ENCODE measurements around the gene ABCB11. TPM values are rescaled to one million over a fixed set of nuclear protein-coding genes. Genes with fewer than 3 reads are reported as not detected.

ABCB11 gene
- total and polyA plus RNA-seq, 7 donors, result 0.01 to 0.12 (median 0.04) TPM; not detected in 2

DNA sequence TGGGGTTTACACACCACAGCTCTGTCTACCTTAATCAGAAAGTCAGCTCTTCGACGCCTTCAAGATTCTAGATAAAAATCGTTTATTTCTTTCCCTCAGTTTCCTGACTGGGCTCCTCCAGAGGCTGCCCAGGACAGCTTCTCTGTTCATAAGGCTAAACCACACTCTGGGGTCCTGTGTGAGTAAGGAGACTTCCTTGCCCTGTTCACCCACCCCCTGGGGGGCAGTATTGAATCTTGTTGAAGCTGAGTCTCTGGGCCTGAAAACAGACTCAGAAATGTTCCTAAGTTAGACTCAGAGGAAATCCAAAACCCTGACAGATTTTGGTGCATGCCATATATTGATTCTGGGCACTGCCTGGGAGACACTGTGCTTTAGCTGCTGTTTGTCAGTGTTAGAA, 87.1 kb downstream of the ABCB11 start:
- ATAC-seq (no peak), DNase-seq (no peak)
- Histone ChIP-seq H3K36me3 (ENCODE audit: insufficient read depth in 1 of 2, low read depth in 1 of 2) (no peaks in the 10 kb centered on the region), H3K27ac (no peak overlapping the region), H3K27me3 (ENCODE audit: insufficient read depth in 3 of 3, low read length in 2 of 3) (no peaks in the 10 kb centered on the region), H3K4me1 (no peaks in the 10 kb centered on the region), H3K9me3 (no peaks in the 10 kb centered on the region), H3K4me3 (no peak overlapping the region)
- intact Hi-C loops (cut with DNase I), result no loop called here
- TF ChIP-seq, protein P1, sequence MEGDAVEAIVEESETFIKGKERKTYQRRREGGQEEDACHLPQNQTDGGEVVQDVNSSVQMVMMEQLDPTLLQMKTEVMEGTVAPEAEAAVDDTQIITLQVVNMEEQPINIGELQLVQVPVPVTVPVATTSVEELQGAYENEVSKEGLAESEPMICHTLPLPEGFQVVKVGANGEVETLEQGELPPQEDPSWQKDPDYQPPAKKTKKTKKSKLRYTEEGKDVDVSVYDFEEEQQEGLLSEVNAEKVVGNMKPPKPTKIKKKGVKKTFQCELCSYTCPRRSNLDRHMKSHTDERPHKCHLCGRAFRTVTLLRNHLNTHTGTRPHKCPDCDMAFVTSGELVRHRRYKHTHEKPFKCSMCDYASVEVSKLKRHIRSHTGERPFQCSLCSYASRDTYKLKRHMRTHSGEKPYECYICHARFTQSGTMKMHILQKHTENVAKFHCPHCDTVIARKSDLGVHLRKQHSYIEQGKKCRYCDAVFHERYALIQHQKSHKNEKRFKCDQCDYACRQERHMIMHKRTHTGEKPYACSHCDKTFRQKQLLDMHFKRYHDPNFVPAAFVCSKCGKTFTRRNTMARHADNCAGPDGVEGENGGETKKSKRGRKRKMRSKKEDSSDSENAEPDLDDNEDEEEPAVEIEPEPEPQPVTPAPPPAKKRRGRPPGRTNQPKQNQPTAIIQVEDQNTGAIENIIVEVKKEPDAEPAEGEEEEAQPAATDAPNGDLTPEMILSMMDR (IDR thresholded peaks at IDR 0.05), result no peak
- WGBS, 3 donors, result 80 to 87% (median 85%) methylated on average over 3 of the region's 3 CpGs

DNA sequence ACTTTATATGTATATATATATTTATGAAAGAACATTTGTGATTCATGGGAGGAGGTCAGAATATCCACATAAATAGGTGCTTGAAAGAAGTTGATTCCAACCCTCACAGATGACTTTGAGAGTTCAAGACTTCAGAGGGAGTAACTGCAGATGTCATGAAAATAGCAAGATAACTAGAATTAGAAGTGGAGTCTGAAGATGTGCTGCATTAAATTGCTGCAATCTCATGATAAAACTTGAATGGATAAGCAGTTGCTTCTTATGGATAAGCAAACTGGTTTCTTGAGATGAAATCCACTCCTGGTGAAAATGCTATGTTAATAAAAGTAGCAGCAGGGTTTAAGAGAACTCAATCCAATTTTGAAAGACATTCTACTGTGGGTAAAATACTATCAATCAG, 89.8 kb downstream of the ABCB11 start:
- H3K36me3 ChIP-seq (ENCODE audit: insufficient read depth in 1 of 2, low read depth in 1 of 2), result no peaks in the 10 kb centered on the region
- intact Hi-C loops (cut with DNase I), result no loop called here

DNA sequence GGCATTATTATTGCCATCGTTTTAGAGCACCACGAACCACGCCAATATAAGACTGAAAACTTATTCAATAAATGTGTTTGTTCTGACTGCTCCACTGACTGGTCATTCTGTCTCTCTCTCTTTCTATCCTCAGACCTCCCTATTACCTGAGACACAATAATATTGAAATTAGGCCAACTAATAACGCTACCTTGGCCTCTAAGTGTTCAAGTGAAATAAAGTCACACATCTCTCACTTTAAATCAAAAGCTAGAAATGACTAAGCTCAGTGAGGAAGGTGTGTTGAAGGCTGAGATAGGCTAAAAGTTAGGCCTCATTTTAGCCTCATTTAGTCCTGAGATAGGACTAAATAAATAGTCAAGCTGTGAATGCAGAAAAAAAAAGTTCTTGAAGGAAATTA, 91.2 kb downstream of the ABCB11 start:
- Histone ChIP-seq H3K4me1 (no peaks in the 10 kb centered on the region), H3K36me3 (ENCODE audit: insufficient read depth in 1 of 2, low read depth in 1 of 2) (no peaks in the 10 kb centered on the region), H3K27ac (no peak overlapping the region), H3K9me3 (no peaks in the 10 kb centered on the region), H3K27me3 (ENCODE audit: insufficient read depth in 3 of 3, low read length in 2 of 3) (no peaks in the 10 kb centered on the region), H3K4me3 (no peak overlapping the region)
- DNase-seq (no peak), ATAC-seq (no peak)
- 91% methylated on average over 4 of the region's 4 CpGs for WGBS, 3 donors
- intact Hi-C loops (cut with DNase I), result no loop called here
- TF ChIP-seq, protein P1 (IDR thresholded peaks at IDR 0.05), result no peak

More for the DNA sequence above, 89.8 kb downstream of the ABCB11 start:
- Histone ChIP-seq H3K4me1 (no peaks in the 10 kb centered on the region), H3K4me3 (no peak overlapping the region), H3K9me3 (no peaks in the 10 kb centered on the region), H3K27ac (no peak overlapping the region), H3K27me3 (ENCODE audit: insufficient read depth in 3 of 3, low read length in 2 of 3) (no peaks in the 10 kb centered on the region)
- DNase-seq, result no peak
- TF ChIP-seq, protein P1 (IDR thresholded peaks at IDR 0.05), result no peak
- no peak for ATAC-seq

DNA sequence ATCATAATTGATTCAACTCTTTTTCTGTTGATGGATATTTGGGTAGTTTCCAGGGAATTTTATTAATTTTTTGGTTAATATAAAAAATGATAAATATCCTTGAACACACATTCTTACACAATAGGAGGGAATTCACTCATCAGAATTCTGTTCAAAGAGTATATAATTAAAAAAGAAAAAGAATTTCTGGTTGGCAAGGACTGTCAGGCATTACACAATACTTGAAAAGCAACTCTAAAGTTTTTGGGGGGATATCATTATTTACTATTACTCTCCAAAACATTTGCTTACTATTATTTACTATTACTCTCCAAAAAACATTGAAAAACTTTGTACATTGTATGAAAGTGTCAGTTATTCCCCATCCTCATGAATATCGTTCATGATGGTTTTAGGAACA, 92.1 kb downstream of the ABCB11 start:
- DNase-seq (no peak), ATAC-seq (no peak)
- no peak overlapping the region for H3K27ac ChIP-seq
- no peaks in the 10 kb centered on the region for H3K36me3 ChIP-seq (ENCODE audit: insufficient read depth in 1 of 2, low read depth in 1 of 2)
- H3K9me3 ChIP-seq, result no peaks in the 10 kb centered on the region
- intact Hi-C loops (cut with DNase I), result no loop called here
- H3K4me3 ChIP-seq, result no peak overlapping the region
- H3K27me3 ChIP-seq (ENCODE audit: insufficient read depth in 3 of 3, low read length in 2 of 3), result no peaks in the 10 kb centered on the region
- no peaks in the 10 kb centered on the region for H3K4me1 ChIP-seq
- TF ChIP-seq, protein P1 (IDR thresholded peaks at IDR 0.05), result no peak
- WGBS, 3 donors, result 96 to 100% (median 96%) methylated on average over 1 of the region's 1 CpG

DNA sequence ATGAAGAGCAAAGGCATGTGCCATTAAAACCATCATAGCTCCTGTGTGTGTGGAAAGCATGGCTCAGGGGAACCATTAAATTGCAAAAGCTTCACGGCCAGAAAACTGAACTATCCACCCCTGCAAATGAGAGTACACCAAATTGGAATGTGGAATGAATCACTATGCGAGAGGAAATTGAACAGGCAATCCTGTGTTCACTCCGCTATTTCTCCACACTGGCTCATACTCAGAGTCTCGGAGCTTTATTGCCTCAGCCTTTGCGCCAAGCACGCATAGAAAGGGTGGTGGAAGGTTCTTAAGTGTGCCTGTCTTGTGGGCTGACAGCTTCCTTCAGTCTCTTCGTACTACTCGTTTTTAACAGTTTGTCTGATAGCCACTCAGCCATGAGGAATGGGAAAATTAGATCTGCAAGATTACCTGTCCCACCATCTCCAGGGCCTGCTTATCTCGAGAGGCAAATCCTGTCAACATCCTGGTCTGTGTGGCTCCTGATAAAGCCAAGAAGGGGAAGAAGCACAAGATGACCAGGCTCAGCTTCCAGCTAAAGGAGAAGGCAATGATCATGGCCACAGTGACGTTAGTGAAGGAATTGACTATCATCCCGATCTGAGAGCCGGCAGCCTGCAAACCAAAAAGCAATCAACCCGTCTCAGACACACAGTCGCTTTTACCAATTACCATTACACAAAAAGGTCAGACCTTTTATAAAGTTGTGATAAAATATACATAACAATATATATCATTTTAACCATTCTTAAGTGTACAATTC, 95.1 kb downstream of the ABCB11 start:
- H3K36me3 ChIP-seq (ENCODE audit: insufficient read depth in 1 of 2, low read depth in 1 of 2), result no peaks in the 10 kb centered on the region
- no peaks in the 10 kb centered on the region for H3K4me1 ChIP-seq
- no peak overlapping the region for H3K27ac ChIP-seq
- DNase-seq (no peak), ATAC-seq (no peak)
- WGBS, 3 donors, result 75 to 77% (median 75%) methylated on average over 14 of the region's 14 CpGs
- H3K9me3 ChIP-seq, result no peaks in the 10 kb centered on the region
- TF ChIP-seq, protein P1 (IDR thresholded peaks at IDR 0.05), result no peak
- no peaks in the 10 kb centered on the region for H3K27me3 ChIP-seq (ENCODE audit: insufficient read depth in 3 of 3, low read length in 2 of 3)
- intact Hi-C loops (cut with DNase I), result no loop called here
- H3K4me3 ChIP-seq, result no peak overlapping the region
